Measurements from ENCODE around the gene MACROD2.

The MACROD2 gene

DNA sequence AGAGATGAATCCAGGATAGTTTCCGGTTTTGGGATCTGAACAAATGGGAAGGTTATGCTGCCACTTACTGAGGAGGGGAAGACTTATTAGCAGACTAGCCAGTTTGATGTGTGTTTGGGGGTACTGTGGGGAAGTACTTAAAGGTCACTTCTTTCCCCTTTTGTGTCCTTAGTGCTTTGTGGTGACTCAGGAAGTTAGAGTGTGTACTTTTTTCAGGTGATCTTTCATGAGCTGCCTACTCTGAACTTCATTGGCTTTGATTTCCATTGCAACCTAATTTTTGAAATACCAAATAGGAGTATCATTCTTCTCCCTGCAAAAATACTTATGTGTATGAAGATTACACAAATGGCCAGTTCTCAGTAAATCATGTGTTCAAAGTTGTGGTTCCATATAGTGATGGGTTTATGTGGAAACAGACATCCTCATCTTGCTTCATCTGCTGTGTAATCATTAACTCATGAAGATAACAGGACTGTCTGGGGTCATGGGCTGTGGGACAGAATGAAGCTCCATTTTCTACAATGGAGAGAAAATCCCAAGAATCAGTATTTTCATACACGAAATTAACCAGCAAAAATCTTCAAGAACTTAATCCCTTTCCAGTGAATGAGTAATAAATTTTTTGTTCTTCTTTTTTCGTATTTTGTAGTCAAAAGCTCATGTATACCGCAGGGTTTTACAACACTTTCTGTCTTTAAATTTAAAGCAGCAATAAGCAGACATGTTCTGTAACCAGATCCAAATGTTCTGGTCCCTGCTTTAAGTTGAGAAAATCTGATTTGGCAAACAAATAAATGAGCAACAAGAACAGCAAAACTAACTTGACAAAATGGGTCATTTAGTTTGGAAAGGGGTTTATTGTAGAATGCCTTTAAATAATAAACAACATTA, 614.3 kb downstream of the MACROD2 start:
- FAIRE-seq (no peak), DNase-seq (ENCODE audit: extremely low spot score, insufficient read length, low read depth) (no peak)

- FAIRE-seq (no peak), DNase-seq (ENCODE audit: extremely low spot score, insufficient read length, low read depth) (no peak)
These were observed 616.2 kb downstream of the MACROD2 start for GRCh38 chr20:14611479-14611878.

- no peak for DNase-seq (ENCODE audit: extremely low spot score, insufficient read length, low read depth)
- FAIRE-seq: no peak
These were observed 617.1 kb downstream of the MACROD2 start for GRCh38 chr20:14612391-14612790.

GRCh38 chr20:14616003-14616402, 620.7 kb downstream of the MACROD2 start:
- DNase-seq (ENCODE audit: extremely low spot score, insufficient read length, low read depth) (no peak), FAIRE-seq (no peak)

- FAIRE-seq (no peak), DNase-seq (ENCODE audit: extremely low spot score, insufficient read length, low read depth) (no peak)
These were observed 621.8 kb downstream of the MACROD2 start for GRCh38 chr20:14617123-14617522.

- DNase-seq (ENCODE audit: extremely low spot score, insufficient read length, low read depth): no peak
- FAIRE-seq: no peak
These were observed 624.1 kb downstream of the MACROD2 start for GRCh38 chr20:14619411-14619810.

- FAIRE-seq (no peak), DNase-seq (ENCODE audit: extremely low spot score, insufficient read length, low read depth) (no peak)
These were observed 627.5 kb downstream of the MACROD2 start for GRCh38 chr20:14622796-14623195.

DNA sequence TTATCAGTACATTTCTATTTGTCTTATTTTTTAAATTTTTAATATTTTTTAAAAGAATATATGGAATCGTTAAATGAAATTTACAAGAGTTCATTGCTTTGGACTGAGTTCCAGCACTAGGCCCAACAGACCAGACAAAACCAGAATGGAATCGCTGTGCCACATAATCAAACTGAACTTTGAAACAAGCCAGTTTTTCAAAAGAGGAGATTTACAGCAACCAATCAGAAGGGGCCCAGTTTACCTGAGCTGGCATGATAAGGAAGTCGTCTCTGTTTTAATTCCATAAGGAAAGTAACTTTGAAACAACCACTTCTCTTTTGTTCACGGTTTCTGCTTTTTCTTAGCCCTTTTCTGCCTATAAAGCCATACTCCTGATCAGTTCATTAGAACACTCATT, 635.7 kb downstream of the MACROD2 start:
- DNase-seq (ENCODE audit: extremely low spot score, insufficient read length, low read depth) (no peak), FAIRE-seq (no peak)

DNA sequence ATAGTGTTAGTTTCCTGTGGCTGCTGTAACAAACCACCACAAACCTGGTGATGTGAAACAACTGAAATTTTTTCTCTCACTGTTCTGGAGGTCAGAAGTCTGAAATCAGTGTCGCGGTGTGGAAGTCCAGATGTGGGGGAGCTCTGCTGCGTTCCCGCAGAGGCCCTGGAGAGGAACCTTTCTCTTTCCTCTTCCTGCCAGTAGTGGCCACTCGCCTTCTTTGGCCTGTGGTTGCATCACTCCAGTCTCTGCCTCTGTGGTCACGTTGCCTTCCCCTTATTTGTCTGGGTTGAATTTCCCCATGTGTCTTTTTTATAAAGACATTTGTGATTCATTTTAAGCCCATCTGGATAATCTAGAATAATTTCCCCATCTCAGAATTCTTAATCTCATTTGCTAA, 637.6 kb downstream of the MACROD2 start:
- FAIRE-seq (no peak), DNase-seq (ENCODE audit: extremely low spot score, insufficient read length, low read depth) (no peak)

DNA sequence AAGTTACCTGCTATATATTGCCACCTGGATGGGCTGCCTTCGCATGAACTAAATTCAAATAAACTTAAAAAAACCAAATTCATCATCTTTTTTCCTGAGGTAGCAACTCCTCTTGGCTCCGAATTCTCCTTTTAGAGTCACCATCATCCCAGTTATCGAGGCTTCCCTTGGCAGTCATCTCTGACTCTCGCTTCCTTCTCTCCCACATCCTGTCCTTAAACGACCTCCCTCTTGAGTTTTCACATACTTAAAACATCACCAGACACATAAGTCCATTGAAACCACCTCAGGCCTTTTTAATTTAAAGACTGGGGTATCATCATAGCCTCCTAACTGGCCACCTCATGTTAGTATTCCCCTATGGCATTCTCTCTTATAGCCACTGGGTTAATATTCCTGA, 638.2 kb downstream of the MACROD2 start:
- FAIRE-seq (no peak), DNase-seq (ENCODE audit: extremely low spot score, insufficient read length, low read depth) (no peak)

GRCh38 chr20:14634665-14635064, 639.3 kb downstream of the MACROD2 start:
- FAIRE-seq (no peak), DNase-seq (ENCODE audit: extremely low spot score, insufficient read length, low read depth) (no peak)

DNA sequence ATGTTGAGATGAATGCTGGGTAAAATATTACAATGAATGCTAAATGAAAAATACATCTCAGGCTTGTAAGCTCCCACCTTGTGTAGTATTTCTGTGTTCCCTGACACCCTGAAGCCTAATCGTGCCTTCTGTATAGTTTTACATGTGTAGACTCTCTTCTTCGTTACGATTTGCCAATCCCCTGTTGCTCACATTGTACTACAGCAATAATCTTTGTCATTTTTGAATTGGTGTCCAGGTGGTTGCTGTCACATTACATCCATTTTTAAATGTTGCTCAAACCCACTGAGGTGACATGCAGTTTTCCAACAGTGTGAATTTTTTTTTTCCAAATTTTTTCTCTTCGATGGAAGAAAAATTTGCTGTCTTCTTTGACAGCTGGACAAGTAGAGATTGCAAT, 642.1 kb downstream of the MACROD2 start:
- DNase-seq (ENCODE audit: extremely low spot score, insufficient read length, low read depth): no peak
- no peak for FAIRE-seq

DNA sequence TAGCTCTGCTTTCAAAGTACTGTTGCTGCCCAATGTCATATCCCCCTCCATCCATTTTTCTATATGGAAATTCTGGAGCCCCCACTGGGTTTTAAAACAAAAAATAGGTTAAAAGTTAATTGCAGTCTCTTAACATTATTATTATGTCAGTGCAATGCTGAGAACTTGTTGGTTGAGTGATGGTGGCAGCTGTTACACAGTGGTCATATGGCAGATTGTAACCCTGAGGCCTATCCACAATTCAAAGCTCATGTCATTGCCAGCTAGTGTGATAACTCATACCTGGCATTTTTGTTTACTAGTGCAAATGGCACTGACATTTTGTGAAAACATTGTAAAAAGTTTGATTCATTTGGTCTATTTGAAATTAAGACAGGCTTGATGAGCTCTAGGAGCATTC, 647.8 kb downstream of the MACROD2 start:
- DNase-seq (ENCODE audit: extremely low spot score, insufficient read length, low read depth) (no peak), FAIRE-seq (no peak)

DNA sequence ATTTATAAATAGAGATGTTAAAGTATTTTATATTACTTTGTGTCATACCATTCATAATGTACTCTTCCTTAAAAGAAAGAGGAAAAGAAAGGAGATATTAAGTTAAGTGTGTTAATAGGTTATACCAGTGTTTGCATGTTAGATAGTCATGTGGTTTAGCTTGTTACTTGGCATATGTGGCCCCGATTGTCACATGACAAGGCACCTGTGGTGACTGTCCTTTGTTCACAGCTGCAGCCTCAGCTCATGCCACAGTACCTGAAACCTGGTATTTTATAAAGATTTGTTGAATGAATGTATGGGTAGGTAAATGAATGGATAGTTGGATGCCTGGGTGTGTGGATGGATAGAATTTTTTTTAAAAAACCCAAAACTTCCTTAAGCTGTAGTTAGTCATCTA, 648.2 kb downstream of the MACROD2 start:
- FAIRE-seq (no peak), DNase-seq (ENCODE audit: extremely low spot score, insufficient read length, low read depth) (no peak)

GRCh38 chr20:14644306-14645097, 649.2 kb downstream of the MACROD2 start:
- DNase-seq (ENCODE audit: extremely low spot score, insufficient read length, low read depth) (no peak), FAIRE-seq (no peak)

DNA sequence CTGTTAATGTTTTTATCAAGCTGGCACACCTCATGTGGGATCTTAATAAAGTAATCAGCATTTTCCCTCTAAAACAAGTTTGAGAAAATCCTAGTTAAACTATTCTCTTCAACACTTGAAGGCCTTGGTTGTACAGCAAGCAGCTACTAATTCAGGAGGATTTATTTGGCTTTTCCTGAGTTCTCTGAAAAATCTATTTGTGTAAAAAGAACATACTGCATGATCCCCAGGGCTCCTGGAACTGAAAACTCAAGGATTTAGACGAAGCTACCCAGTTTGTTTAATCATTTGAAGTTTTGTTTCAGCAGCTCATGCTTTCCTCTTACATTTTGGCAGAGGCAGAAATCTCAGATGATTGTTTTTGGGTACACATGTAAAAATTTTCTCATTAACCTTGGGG, 651.7 kb downstream of the MACROD2 start:
- no peak for FAIRE-seq

DNA sequence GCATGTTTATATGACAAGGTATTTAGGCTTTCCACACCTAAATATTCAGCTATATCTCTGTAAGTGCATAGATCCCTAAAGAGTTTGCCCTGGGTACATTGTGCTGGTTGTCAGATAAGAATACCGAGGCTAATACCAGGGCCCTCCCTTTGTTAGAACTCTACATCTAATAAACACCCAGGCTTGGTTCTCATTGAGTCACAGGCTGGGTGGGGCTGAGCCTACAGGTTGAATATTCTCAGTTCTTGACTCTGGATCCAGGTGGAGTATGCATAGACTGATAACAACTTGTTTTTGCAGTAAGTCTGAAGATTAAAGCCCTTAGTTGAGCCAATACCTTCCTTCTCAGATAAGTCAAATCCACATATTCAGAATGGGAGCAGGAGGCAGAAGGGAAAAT, 654.3 kb downstream of the MACROD2 start:
- no peak for DNase-seq (ENCODE audit: extremely low spot score, insufficient read length, low read depth)
- no peak for FAIRE-seq

More for the DNA sequence above, 651.7 kb downstream of the MACROD2 start:
- DNase-seq (ENCODE audit: extremely low spot score, insufficient read length, low read depth): no peak

GRCh38 chr20:14657266-14658005, 662.1 kb downstream of the MACROD2 start:
- DNase-seq (ENCODE audit: extremely low spot score, insufficient read length, low read depth): no peak
- FAIRE-seq: no peak

DNA sequence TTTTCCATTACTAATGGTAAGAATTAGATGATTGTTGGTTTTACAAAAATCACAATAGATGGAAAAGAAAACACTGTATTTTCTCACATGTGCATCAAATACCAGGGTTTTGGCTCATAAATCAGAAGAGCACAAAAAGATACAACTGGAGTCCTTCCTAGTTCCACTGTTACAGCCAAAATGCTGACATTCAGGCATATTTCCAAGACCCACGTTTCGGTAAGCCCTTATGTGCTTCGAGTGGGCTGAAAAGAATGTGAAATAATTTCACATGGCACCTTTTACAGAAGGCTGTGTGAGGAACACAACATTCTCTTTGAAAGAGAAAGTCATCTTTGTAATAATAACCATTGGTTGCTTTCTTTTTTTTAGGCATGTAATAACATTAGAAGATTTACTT, 668.8 kb downstream of the MACROD2 start:
- no peak for FAIRE-seq

DNA sequence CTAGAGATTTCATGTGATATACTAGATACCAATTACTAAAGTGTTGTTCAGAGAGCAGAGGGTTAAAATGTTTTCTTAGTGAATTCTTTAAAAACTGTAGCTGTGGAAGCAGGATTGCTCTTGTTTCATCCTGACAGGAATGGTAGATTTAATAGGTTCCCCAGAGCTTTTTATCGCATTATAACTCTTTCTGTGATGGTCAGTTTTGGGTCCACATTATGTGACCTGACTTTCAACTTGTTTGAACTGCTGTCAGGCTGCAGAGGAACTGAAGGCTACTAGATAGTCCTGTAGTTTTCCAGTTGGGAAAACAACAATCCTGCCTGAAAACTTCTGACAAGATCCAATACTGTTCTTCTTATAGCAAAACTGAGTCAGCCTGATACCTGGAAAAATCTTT, 671.4 kb downstream of the MACROD2 start:
- no peak for FAIRE-seq
- no peak for DNase-seq (ENCODE audit: extremely low spot score, insufficient read length, low read depth)

More for the DNA sequence above, 668.8 kb downstream of the MACROD2 start:
- DNase-seq (ENCODE audit: extremely low spot score, insufficient read length, low read depth): no peak

GRCh38 chr20:14667226-14667625, 671.9 kb downstream of the MACROD2 start:
- DNase-seq (ENCODE audit: extremely low spot score, insufficient read length, low read depth) (no peak), FAIRE-seq (no peak)

Data from GM18507 (cell line).